RPMI7951 (cell line): ENCODE results near the gene ARMC2. TPM values are rescaled to one million over a fixed set of nuclear protein-coding genes. Genes with fewer than 3 reads are reported as not detected.
A peak's percentile ranks its signal among the peaks of the same experiment; 100 is the strongest.

Source experiments
- DNase-seq: peaks from one replicate; pipeline ENCODE4 v3.0.0-alpha.2; 2012; ENCODE audit warnings: low read depth
- total RNA-seq: library from RNA; depleted of rRNA; stranded (reverse); fragments of >200 nt; shearing (Covaris generic); gene quantifications from 2 replicates; pipeline ENCODE4 v1.2.3, GENCODE V29; 2014

The ARMC2 gene
- total RNA-seq, 1 experiment from 2014 or later: 1.2 TPM

DNA sequence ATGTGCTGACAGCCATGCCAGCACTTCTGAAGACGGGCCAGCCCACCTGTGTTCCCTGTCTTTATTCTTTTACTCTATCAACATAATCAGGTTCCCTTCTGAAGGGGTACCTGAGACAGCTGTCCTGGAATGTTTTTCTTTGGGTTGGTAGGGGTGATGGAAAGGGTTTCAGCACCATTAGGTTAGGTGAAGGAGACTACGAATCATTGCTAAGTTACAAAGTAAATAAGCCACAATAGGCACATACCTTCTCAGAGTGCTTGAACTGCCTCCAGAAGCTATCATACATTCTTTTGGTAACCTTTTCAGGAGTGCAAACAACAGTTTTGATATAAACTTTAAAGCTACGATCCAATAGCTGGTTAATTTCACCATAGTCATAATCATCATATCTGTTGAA, 140.1 kb downstream of the ARMC2 start:
- DNase-seq: no peak

DNA sequence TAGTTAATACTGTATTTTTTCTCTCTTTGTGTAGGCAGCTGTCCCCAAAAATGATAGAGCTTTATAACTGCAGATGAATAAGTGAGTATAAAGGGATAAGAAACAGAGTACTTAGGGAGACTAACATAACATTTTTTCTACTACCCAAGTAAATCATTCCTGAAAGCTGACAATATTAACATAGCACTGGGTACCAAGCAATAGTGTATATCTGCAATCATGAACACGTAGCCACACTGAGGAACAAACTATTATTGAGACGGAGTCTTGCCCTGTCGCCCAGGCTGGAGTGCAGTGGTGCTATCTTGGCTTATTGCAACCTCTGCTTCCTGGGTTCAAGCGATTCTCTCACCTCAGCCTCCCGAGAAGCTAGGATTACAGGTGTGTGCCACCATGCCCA, 140.5 kb downstream of the ARMC2 start:
- DNase-seq: no peak

DNA sequence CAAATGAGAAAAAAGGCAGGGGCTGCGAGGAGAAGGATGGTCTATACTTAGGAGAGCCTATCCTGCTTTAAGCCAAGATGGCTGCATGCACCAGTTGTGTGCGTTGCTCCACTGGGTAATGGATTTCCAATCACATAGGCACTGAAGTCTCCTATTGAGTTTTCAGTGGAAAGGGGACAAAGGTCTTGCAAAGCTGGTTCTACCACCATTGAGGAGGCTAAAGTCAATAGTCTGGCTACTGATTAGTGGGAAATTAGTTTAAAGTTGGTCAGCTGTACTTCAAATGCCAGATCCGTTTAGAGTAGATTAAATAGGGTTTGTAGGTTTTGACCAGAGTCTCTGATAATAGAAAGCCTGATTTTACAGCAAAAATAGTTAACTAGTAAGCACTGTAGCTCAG, 141.5 kb downstream of the ARMC2 start:
- no peak for DNase-seq

DNA sequence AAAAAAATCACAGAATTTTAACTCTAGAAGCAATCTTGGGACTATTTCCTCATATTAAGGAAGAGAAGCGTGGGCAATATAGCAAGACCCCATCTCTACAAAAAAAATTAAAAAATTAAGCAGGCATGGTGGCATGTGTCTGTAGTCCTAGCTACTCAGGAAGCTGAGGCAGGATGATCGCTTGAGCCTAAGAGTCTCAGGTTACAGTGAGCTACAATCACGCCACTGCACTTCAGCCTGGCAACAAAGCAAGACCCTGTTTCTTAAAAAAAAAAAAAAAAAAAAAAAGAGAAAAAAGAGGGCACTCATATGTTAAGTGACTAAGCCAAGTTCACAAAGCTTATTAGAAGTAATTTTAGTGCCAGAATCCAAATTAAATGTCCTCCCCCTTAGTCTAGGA, 145.7 kb downstream of the ARMC2 start:
- DNase-seq: no peak

DNA sequence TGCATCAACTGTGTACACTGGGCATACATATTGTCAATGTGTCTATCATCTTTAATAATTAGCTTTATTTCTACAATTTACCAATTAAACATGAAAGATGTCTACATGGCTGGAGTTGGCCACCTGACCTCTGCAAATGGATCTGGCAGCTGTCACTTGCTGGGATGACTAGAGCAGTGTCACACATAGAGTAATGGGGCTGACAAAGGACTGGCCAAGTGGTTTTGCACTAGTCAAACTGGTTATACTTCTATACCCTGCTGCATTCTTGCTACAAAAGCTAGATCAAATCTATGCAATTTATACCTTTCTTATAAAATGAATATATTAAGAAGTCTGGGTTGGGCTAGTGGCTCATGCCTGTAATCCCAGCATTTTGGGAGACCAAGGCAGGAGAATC, 147.1 kb downstream of the ARMC2 start:
- no peak for DNase-seq

DNA sequence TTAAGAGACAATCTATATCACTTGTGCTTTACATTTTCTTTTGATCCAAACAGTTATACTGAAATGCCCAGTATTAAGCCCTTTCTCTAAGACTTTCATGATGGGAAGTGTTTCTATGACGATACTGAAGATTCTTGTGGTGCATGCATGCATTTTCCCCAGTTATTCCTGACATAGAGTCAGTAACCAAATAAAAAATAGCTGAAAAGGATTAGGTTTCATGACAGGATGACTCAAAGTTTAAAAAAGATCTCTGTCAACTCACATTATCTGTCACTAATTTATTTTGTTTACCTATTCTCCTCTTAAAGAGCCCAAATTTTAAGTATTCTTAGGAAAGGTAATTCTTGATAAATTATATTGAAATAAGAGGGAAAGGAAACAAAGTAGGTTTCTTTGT, 148.0 kb downstream of the ARMC2 start:
- no peak for DNase-seq

DNA sequence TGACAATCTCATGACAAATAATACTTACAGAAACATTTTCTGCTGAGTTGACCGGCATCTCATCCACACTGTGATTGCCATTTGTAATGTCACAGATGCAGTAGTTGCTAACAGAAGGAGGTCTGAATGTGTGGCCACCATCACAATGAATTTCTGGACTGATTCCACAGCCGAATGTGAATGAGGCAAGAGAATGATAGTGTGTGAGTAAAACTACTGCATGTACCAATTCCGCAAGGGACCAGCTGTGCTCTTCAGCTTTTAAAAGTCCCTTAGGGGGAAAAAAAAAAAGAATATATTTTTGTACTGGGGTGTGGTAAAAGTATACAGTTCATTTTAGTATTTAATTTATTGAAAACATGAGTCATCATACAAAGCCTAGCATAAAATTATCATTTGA, 150.3 kb downstream of the ARMC2 start:
- DNase-seq: no peak

DNA sequence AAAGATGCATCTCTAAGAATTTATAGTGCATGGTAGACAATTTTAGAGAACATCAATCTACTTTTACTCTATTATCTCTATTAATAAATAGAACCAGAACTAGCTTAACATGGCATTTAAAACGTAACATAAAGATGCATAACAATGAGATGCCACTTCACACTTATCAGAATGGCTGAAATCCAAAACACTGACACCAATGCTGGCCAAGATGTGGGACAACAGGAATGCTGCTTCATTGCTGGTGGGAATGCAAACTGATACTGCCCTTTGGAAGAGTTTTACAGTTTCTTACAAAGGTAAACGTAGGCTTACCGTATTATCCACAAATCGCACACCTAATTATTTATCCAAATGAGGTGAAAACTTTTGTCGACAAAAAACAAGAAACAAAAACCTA, 151.2 kb downstream of the ARMC2 start:
- DNase-seq: no peak

DNA sequence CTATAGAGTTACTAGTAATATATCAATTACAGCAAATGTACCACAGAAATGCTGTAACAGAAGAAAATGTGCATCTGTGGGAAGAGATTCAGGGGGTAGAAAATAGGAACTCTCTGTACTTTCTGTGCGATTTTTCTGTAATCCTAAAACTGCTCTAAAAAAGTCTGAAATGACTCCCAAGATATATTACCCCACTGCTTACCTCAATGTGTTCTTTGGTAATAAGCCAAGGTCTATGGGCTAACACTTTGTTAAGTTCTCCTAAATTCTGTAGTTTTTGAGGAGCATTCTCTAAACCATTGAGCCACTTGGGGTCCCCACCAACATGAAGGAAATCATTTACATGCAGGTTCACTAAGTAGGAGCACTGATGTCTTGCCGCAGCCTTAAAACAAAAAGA, 152.1 kb downstream of the ARMC2 start:
- no peak for DNase-seq

DNA sequence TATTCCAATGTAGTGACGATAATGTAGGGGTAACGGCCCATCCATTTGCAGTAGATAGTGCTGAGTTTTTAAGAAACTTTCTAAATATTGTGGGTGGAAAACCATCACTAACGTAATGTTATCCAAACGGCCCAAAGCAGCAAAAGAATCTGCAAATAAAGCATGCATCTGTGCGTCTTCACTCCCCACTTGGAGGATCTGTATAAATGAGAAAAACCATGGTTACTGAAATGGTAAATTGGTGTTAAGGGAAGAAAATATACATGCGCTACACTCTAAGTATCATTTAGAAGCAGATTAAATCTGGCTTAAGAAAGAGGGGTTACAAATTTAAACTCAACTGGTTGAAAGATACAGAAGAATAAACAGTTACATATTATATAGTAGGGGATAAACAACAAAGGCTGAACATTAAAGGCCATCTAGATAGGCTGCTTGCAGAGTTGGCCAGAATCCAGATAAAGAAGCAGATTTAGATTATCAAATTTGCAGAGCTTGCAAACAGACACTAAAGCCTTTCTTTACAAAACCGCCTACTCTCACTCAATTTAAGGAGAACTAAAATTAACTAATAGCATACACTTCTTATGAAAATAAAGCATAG, 153.2 kb downstream of the ARMC2 start:
- DNase-seq: no peak

DNA sequence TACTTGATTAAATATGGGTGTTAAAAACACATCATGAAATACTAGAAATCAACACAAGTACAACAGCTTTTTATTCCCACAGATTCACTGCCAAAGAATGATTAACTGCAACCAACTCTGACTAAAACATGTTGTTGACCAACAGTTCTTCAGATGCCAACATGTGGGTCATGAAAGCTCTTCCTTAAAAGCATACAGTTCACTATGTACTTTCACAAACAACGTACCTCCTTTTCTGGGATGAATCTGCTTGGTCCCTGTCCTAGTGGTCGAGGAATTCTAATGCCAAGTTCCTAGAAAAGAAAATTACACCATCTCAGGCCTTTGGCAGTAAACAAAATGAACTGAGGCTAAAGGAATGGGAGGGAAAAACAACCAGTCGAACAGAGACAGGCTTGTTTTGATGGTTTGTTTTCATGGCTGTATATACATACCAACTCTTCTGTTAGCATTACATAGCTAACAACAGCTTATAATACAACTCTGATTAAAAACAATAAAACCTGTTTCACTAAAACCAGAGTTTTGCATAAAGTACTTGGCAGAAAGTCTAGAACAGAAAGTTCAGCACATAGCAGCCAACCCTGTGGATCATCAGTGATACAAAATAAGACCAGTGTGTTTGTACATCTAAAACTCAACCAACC, 154.0 kb downstream of the ARMC2 start:
- DNase-seq: peak; percentile 5

DNA sequence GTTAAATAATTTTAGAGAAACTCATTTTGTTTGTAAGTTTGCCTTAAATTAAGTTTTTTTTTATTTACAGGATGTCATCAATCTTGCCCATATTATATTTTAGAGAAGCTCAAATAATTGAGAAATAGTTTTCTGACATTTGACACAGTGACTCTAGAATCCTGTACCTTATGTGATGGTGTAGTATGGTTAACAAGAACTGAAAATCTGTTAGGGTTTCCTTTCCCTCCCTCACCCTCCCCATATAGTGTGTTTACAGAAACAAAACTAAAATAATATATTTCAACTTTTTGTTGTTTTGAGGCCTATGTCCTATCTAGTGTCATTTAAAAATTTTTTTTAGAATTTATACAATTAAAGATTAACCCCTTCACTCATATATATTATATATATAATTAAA, 154.7 kb downstream of the ARMC2 start:
- no peak for DNase-seq

DNA sequence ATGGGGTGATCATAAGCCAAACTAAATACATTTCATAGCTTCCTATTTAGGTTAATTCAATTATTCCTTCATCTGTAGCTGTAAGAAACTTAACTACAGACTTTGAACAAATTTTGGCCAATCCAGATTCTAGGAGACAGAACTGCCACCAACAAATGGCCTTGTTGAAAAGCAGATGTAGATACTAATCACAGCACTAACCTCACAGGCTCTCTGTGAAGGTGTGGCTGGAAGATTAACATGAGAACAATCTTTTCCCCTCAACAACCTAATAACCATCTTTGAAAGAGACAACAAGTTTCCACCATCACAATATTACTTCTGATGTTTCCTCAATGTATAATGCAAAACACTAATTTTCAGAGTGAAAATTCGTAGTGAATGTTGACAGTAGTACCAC, 158.6 kb downstream of the ARMC2 start:
- DNase-seq: no peak

DNA sequence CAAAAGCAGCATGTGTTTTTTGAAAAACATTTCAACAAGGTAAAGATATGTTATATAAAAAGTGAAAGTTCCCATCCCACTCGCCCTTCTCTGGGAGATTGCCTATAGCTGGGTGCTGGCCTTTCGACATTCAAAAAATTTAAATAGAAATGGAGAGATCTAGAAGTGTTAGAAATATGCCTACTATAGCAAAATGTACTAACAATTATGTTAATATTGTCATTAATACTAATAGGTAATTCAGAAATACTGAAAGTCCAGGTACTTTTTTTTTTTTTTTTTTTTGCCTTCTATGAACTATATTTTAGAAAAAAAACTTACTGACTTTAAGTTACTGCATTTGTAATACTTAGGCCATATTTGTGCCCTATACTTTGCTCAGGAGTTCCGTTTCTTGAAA, 159.3 kb downstream of the ARMC2 start:
- no peak for DNase-seq

DNA sequence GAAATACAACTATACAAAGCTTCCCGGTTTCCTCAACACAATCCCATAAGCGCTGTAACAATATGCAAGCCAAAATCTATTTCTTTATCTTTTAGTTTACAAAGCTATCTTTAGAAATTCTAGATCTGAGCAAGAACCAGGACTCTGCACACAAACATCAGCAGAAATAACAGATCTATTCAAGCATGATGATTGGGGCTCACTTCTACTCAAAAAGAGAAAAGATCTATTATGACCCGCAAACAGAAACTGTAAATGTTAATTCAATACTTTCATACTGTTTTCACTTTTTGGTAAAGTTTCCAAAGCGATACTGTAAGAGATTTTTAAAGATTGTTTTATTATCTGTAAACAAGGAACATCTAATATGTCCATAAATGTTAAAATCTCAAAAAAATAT, 159.8 kb downstream of the ARMC2 start:
- DNase-seq: no peak

DNA sequence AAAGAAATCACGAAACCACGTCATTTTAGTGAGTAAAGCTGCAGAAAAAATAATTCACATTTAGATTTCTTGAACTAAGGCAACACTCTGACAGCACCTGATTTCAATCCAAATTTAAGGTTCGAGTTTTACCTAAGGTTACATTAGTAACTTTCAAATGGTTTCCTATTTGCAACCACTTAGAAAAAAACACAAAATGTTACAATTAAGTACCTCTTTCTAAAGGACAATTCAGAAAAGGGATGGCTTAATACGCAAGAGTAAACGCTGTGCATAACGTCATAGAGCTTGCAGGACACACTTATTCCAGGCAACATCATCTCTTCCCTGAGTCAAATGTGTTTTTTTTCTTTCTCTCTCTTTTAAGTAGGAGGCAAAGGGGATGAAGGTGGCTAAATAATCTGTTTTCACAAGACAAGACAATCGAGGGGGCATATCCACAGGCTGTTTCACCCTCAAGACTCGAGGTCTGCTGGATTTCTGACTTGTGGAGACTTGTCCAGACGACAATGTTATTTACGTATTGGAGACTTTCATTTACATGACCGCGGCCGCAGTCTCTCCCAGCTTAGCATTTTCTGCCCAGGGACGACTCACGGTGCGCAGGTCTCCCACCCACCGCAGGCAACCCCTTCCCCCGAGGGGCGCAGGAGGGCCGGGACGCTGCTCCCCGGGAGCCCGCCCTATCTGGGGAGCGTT, 160.5 kb downstream of the ARMC2 start:
- peak; percentile 44 for DNase-seq

DNA sequence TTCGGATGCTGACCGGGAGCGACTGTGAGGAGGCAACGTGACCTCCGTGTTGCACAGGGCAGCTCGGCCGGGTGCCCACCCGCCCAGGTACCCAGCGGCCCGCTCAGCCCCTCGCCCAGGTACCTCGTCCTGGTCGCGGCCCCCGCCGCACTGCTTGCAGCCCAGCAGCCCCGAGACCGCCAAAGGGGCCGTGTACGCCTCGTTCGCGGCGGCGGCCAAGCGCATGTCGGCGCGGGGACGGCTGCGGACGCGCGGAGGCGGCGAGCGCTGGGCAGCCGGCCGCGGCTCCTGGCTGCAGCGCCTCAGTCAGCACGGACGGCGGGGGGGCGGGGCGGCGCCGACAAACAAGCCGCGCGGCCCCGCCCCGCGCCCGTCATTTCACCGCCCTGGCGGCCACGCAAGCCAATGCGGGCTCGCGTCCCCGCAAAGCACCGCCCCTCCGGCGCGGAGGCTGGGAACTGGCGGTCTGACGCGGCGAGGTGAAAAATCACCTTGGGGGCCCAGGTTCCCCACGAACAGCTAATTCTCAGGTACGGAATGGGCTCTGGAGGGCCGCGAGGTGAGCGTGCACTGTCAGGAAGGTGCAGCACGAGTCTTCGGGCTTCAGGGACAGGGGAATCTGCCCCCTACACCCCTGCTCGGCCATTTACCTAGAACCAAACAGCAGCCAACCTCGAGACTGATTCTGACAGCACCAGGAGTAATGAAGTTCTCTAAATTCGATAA, 161.2 kb downstream of the ARMC2 start:
- DNase-seq: peak; percentile 84

DNA sequence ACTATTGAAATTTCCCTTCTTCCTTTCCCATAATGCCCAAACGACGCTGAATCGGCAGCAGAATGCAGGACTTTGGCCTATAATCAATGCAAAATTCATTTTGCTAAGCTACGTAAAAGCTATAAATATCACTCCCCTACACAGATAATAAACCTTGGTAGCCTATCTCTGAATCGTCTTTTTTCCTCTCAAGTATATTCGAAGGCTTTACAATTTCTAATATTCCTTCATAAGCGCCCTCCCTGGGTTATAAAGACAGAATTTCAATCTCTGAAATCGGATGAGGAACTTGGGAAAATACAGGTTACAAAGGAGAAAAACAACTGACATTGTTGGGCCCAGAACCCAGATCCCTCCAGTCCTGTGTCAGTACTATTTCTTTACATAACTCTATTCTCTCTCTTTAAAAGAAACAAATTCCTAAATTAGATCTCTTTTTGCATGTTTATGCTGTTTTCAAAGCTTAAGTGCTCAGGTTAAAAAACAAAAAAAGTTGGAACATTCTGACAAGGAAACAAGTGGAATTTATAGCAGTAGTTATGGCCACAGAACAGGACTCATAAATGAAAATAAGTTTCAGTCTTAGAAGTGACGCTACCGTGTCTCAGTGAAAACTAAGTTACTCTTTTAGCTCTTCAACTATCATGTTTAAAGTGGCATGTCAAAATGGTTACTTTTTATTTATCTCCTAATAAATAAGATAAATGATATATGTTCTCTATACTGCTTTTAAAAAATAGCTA, 161.9 kb downstream of the ARMC2 start:
- DNase-seq: no peak

DNA sequence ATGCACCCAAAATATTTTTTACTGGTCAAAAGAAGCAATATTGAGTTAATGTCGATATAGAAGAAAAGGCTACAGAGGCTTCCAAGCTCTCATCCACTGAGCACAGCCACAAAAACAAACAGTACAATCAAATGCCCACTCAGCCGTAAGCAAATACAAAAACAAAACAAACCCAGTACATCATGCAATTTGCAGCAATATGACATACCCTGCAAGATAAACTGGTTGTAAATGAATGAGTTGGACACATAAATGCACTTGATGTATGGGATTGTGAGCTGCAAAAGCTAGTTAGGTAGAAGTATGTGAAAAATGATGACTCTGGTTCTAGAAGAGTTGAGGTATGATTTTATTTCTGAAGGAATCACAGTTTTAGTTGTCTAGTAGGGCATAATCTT, 162.5 kb downstream of the ARMC2 start:
- no peak for DNase-seq

DNA sequence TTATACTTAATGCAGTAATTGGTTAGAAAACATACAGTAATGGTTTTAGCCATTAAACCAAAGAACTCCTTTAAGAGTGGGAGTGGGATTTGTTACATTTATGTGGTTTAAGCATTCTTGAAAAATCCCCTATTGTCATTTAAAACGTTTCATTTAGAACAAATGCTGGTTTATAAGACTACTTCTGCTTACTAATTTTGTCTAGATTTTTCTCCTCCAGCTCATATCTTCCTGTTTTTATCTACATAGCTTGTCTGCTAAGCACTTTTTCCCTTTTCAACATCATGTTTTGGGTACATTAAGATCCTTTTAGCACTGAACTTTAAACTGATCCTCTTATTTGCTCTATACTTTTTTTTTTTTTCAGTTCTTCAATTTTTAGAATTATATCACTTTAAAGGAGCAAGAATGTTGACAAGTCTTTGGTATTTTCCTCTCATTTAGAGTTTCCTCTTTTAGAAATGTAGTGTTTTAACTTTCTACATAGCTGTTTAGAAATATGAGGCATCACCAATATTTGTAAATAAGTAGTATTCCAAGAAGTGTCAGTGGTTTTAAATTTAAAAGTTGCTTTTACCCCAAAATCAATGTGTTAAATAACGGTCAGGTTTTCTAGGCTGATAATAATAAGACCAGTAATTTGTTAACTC, 165.6 kb downstream of the ARMC2 start:
- DNase-seq: no peak

DNA sequence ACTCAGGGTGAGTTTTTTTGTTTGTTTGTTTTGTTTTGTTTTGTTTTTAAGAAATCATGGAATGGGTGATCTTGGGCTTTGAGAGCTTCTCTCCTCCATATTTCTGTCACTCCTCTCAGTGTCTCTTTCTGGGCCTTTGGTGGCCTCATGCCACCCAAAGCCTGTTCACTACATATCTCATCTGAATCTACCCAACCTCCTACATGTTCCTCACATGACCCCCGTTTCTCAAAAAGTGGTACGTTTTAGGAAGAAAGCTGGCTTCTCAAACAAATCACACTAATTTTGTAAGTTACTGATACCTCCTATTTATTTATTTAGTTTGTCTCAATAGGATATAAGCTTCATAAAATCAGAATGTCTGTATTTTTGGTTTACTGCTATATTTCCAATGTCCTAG, 166.4 kb downstream of the ARMC2 start:
- no peak for DNase-seq

DNA sequence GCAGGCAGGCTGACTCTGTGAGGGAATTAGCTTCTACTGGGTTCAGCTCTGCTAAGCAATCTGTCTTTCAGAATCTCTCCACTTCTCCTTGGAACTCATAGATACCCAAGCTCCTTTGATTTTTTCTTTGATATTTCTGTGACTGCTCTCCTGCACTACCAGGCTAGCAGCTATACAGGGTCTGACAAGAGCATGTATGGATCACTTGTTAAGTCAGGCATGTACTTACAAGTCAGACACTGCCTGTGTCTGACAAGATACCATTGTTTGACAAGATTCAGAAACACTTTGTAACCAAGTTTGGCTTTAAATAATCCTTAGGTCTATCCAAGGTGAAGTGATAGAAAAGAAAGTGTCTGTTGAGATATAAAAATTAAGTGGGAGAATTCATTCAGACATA, 167.0 kb downstream of the ARMC2 start:
- no peak for DNase-seq
